Measurements from ENCODE around the gene SEPTIN10.

The SEPTIN10 gene

GRCh38 chr2:109497463-109497862 is 116.3 kb downstream of the SEPTIN10 start:
- Histone ChIP-seq H3K36me3 (ENCODE audit: control insufficient read depth, insufficient read depth, low read length) (no peaks in the 10 kb centered on the region), H3K4me3 (replicated peaks; ENCODE audit: low read depth, low read length) (no peak overlapping the region)
- DNase-seq (ENCODE audit: extremely low read depth, insufficient read length), result no peak

GRCh38 chr2:109494351-109494750 is 119.4 kb downstream of the SEPTIN10 start:
- Histone ChIP-seq H3K36me3 (ENCODE audit: control insufficient read depth, insufficient read depth, low read length) (no peaks in the 10 kb centered on the region), H3K27me3 (replicated peaks; ENCODE audit: control insufficient read depth, insufficient read depth, low read length) (no peaks in the 10 kb centered on the region; the same call in 1 of the 2 replicates), H3K4me3 (replicated peaks; ENCODE audit: low read depth, low read length) (no peak overlapping the region)
- no peak for DNase-seq (ENCODE audit: extremely low read depth, insufficient read length)
- TF ChIP-seq, protein P1, sequence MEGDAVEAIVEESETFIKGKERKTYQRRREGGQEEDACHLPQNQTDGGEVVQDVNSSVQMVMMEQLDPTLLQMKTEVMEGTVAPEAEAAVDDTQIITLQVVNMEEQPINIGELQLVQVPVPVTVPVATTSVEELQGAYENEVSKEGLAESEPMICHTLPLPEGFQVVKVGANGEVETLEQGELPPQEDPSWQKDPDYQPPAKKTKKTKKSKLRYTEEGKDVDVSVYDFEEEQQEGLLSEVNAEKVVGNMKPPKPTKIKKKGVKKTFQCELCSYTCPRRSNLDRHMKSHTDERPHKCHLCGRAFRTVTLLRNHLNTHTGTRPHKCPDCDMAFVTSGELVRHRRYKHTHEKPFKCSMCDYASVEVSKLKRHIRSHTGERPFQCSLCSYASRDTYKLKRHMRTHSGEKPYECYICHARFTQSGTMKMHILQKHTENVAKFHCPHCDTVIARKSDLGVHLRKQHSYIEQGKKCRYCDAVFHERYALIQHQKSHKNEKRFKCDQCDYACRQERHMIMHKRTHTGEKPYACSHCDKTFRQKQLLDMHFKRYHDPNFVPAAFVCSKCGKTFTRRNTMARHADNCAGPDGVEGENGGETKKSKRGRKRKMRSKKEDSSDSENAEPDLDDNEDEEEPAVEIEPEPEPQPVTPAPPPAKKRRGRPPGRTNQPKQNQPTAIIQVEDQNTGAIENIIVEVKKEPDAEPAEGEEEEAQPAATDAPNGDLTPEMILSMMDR (IDR thresholded peaks at IDR 0.05; ENCODE audit: insufficient read depth, low read length, poor library complexity, severe bottlenecking), result no peak

More at GRCh38 chr2:109497463-109497862, 116.3 kb downstream of the SEPTIN10 start:
- no peaks in the 10 kb centered on the region; the same call in 1 of the 2 replicates for H3K27me3 ChIP-seq (replicated peaks; ENCODE audit: control insufficient read depth, insufficient read depth, low read length)
- TF ChIP-seq, protein P1 (IDR thresholded peaks at IDR 0.05; ENCODE audit: insufficient read depth, low read length, poor library complexity, severe bottlenecking), result no peak

- DNase-seq (ENCODE audit: extremely low read depth, insufficient read length), result no peak
- no peaks in the 10 kb centered on the region; the same call in 1 of the 2 replicates for H3K27me3 ChIP-seq (replicated peaks; ENCODE audit: control insufficient read depth, insufficient read depth, low read length)
- no peak overlapping the region for H3K4me3 ChIP-seq (replicated peaks; ENCODE audit: low read depth, low read length)
- no peaks in the 10 kb centered on the region for H3K36me3 ChIP-seq (ENCODE audit: control insufficient read depth, insufficient read depth, low read length)
- TF ChIP-seq, protein P1 (IDR thresholded peaks at IDR 0.05; ENCODE audit: insufficient read depth, low read length, poor library complexity, severe bottlenecking), result no peak
Observed at GRCh38 chr2:109493176-109493935, 120.4 kb downstream of the SEPTIN10 start.

Measured in GM06990 (cell line).